ENCODE measurements around the gene PSG3.
"Not testable (repeated sequence)": the region's sequence is repeated elsewhere in the genome, so short reads cannot be mapped to it uniquely, and the experiment has no call there.

The PSG3 gene

GRCh38 chr19:42693760-42694350 lies 46.4 kb downstream of the PSG3 start:
- no peak for DNase-seq (ENCODE audit: low spot score)

DNA sequence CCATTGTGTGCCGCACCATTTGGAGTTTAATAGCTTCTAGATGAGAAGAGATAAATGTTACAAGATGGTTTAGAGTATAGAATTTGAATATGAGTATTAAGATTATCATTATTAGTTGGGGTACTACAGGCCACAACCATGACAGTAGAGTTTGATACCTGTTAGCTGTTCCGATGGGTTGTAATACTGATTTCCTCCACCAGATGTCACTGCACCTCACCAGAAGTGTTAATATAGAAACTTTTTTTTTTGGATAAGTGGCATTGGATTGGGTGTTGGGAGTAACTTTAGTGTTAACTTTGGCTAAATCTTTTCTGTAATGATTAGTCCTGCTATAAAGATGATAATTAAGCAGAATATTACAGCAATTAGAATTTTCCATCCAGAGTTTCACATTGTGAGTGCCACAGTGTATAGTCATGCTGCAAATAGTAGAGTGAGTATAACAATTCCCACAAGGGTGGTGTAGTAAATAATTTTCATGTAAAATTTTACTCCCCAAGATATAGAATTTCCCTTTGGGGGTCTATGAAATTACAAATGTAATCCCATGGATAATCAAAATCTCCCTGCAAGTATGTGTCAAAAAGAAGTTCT lies 56.3 kb downstream of the PSG3 start:
- peak; percentile 23 for DNase-seq (ENCODE audit: low spot score)

GRCh38 chr19:42676326-42676725 lies 64.0 kb downstream of the PSG3 start:
- not testable (repeated sequence) for DNase-seq (ENCODE audit: low spot score)

GRCh38 chr19:42674549-42674948 lies 65.7 kb downstream of the PSG3 start:
- not testable (repeated sequence) for DNase-seq (ENCODE audit: low spot score)

All from hematopoietic multipotent progenitor cell treated with erythropoietin and hydrocortisone succinate and interleukin-3 and kit ligand, for 17 days (in vitro differentiated cells).